A673 (cell line): ENCODE results near the gene CFAP97.

ENCODE experiments used
- EZH2 ChIP-seq: fragments of 200-600 bp; sonication (generic); IDR thresholded peaks from 2 replicates; pipeline ENCODE4 v1.6.1; 2017; ENCODE audit warnings: borderline replicate concordance, low read depth, mild to moderate bottlenecking, mixed read lengths, antibody characterized with exemption, low read length; ENCODE audit not compliant: poor library complexity, severe bottlenecking
- TF ChIP-seq, protein P1 (sequence below): fragments of 300-800, 200-600 bp; sonication (generic); conservative IDR thresholded peaks from 2 replicates; pipeline ENCODE4 v1.5.1; 2017; ENCODE audit warnings: low read depth, mild to moderate bottlenecking, antibody characterized with exemption, low read length, moderate library complexity, mixed read lengths

DNA sequence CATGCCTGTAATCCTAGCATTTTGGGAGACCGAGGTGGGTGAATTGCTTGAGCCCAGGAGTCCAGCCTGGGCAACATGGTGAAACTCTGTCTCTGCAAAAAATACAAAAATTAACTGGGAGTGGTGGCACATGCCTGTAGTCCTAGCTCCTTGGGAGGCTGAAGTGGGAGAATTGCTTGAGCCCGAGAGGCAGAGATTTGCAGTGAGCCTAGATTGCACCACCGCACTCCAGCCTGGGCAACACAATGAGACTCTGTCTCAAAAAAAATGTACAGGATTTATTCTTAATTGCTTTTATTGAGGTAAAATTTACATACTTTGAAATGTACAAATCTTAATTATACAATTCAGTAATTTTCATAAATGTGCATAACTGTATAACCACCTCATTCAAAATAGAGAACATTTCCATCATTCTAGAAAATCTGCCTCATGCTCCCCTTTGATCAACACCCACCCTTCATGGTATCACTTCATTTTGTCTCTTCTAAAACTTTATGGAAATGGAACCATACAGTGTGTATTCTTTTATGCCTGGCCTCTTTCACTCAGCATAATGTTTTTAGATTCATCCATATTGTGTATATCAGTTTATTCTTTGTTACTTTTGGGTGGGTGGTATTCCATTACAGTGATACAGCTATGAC is 44.7 kb upstream of the CFAP97 start:
- TF ChIP-seq, protein P1, sequence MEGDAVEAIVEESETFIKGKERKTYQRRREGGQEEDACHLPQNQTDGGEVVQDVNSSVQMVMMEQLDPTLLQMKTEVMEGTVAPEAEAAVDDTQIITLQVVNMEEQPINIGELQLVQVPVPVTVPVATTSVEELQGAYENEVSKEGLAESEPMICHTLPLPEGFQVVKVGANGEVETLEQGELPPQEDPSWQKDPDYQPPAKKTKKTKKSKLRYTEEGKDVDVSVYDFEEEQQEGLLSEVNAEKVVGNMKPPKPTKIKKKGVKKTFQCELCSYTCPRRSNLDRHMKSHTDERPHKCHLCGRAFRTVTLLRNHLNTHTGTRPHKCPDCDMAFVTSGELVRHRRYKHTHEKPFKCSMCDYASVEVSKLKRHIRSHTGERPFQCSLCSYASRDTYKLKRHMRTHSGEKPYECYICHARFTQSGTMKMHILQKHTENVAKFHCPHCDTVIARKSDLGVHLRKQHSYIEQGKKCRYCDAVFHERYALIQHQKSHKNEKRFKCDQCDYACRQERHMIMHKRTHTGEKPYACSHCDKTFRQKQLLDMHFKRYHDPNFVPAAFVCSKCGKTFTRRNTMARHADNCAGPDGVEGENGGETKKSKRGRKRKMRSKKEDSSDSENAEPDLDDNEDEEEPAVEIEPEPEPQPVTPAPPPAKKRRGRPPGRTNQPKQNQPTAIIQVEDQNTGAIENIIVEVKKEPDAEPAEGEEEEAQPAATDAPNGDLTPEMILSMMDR, result no peak
- no peak for TF ChIP-seq EZH2
